A549 treated with ZK216348 at 1 μM for 4 hours (cell line): ENCODE data around the gene ADAMTS16. TPM values are rescaled to one million over a fixed set of nuclear protein-coding genes. Genes with fewer than 3 reads are reported as not detected.

Experiments
- total RNA-seq: library from RNA; stranded (reverse); fragments of 200-300 nt; extraction: Qiagen RNA extraction; gene quantifications from 5 replicates; pipeline ENCODE4 v1.2.3, GENCODE V29; 2022; ENCODE audit warnings: low read depth

ADAMTS16 gene, protein sequence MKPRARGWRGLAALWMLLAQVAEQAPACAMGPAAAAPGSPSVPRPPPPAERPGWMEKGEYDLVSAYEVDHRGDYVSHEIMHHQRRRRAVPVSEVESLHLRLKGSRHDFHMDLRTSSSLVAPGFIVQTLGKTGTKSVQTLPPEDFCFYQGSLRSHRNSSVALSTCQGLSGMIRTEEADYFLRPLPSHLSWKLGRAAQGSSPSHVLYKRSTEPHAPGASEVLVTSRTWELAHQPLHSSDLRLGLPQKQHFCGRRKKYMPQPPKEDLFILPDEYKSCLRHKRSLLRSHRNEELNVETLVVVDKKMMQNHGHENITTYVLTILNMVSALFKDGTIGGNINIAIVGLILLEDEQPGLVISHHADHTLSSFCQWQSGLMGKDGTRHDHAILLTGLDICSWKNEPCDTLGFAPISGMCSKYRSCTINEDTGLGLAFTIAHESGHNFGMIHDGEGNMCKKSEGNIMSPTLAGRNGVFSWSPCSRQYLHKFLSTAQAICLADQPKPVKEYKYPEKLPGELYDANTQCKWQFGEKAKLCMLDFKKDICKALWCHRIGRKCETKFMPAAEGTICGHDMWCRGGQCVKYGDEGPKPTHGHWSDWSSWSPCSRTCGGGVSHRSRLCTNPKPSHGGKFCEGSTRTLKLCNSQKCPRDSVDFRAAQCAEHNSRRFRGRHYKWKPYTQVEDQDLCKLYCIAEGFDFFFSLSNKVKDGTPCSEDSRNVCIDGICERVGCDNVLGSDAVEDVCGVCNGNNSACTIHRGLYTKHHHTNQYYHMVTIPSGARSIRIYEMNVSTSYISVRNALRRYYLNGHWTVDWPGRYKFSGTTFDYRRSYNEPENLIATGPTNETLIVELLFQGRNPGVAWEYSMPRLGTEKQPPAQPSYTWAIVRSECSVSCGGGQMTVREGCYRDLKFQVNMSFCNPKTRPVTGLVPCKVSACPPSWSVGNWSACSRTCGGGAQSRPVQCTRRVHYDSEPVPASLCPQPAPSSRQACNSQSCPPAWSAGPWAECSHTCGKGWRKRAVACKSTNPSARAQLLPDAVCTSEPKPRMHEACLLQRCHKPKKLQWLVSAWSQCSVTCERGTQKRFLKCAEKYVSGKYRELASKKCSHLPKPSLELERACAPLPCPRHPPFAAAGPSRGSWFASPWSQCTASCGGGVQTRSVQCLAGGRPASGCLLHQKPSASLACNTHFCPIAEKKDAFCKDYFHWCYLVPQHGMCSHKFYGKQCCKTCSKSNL
- total RNA-seq = 1.3 to 2.3 TPM (median 1.4 TPM) in 5 replicates

DNA sequence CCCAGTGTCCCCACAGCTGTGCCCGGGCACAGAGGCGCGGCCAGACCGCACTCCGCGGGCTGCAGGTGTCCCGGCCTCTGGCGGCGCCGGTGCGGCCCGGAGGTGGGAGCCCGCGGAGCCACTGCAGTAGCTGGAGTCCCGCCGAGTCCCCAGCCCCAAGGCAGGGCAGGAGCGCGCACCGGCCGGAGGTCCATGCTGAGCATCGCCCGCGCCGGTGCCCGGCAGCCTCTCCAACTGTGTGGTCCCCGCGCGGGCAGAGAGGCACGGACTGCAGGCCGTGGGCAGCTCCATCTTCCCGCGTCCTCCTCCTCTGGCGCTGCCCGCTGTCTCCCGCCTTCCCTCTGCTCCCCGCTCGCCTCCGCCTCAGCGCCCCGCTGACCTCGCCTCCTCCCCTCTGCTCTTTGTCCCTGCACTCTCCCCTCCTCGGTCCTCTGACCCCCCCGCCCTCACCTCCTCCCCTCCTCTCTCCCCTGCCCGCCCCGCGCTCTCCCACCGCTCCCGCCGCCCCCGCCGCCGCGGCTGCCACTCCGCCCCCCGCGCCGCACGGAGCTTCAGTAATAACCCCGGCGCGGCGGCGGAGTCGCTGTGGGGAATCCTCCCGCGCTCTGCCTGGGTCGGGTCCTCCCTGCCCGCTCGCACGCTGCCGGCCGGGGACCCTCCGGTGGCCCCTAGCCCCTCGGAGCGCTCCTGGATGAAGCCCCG, at the start of gene ADAMTS16:
TSS of gene ADAMTS16 (plus strand) at position 554 of the 702 bp plus-strand sequence. CDS start at position 692, 138 bp downstream.

